NCI-H1048 (cell line): ENCODE measurements around the gene ABCF2.

Experiments used
- DNase-seq: peaks from one replicate; lab custom pipeline; 2025; lab: John Stamatoyannopoulos, UW

Gene ABCF2

GRCh38 chr7:151174246-151175046, 52.6 kb downstream of the ABCF2 start:
- peak; percentile 65 for DNase-seq

- no peak for DNase-seq
Measured at GRCh38 chr7:151173386-151174245, 53.4 kb downstream of the ABCF2 start.

- peak; percentile 69 for DNase-seq
Measured at GRCh38 chr7:151172273-151173141, 54.5 kb downstream of the ABCF2 start.

GRCh38 chr7:151168787-151169162, 58.2 kb downstream of the ABCF2 start:
- DNase-seq = no peak

GRCh38 chr7:151168003-151168786, 58.8 kb downstream of the ABCF2 start:
- no peak for DNase-seq

GRCh38 chr7:151167197-151167961, 59.6 kb downstream of the ABCF2 start, which contains the start of gene GBX1:
TSS of gene GBX1 (minus strand) at chr7:151167694. CDS start at chr7:151167548, 146 bp downstream.
- DNase-seq = no peak

GRCh38 chr7:151166629-151167196, 60.3 kb downstream of the ABCF2 start:
- DNase-seq = no peak
